OCI-LY7 (cell line): ENCODE results near the gene FAM234B. TPM values are rescaled to one million over a fixed set of nuclear protein-coding genes. Genes with fewer than 3 reads are reported as not detected.

Experiments used
- BruUV-seq: library from RNA; stranded (reverse); fragments of 400-500 nt; replicated peaks from 2 replicates; lab custom pipeline; 2021; lab: Mats Ljungman, UMichigan
- CTCF ChIA-PET: fragments of 300-600 bp; sonication (Branson Sonifier 250); formaldehyde crosslinking; loops from one replicate; lab custom pipeline; 2022; ENCODE audit warnings: antibody characterized with exemption; ENCODE audit not compliant: unreplicated experiment; lab: Charles Lee
- POLR2A ChIA-PET: fragments of 300-600 bp; sonication (Branson Sonifier 250); formaldehyde crosslinking; loops from one replicate; lab custom pipeline; 2022; ENCODE audit warnings: antibody characterized with exemption; lab: Charles Lee
- DNase-seq: peaks from one replicate; pipeline ENCODE4 v3.0.0-alpha.2; 2015; ENCODE audit warnings: low spot score
- H2AFZ ChIP-seq: fragments of 200-600 bp; sonication (generic), shearing (Covaris generic); 2 replicates; pipeline ENCODE4 v1.6.1; 2014; ENCODE audit warnings: mild to moderate bottlenecking, antibody characterized with exemption, low read length, moderate library complexity
- H3K27ac ChIP-seq: fragments of 200-600 bp; sonication (generic); 2 replicates; pipeline ENCODE4 v1.5.1; 2014; ENCODE audit warnings: mixed run types, low read depth, mild to moderate bottlenecking, moderate library complexity, low read length, inconsistent platforms; ENCODE audit not compliant: poor library complexity, severe bottlenecking
- H3K36me3 ChIP-seq: fragments of 200-600 bp; sonication (generic); 2 replicates; pipeline ENCODE4 v1.6.1; 2014; ENCODE audit warnings: mild to moderate bottlenecking, antibody characterized with exemption, low read length, moderate library complexity, mixed read lengths; ENCODE audit not compliant: insufficient read depth
- H3K4me1 ChIP-seq: fragments of 200-600 bp; sonication (generic); 2 replicates; pipeline ENCODE4 v1.5.1; 2014; ENCODE audit warnings: mild to moderate bottlenecking, low read length; ENCODE audit not compliant: insufficient read depth, poor library complexity, severe bottlenecking
- H3K4me2 ChIP-seq: fragments of 200-600 bp; sonication (generic); 2 replicates; pipeline ENCODE4 v1.6.1; 2014; ENCODE audit warnings: mild to moderate bottlenecking, low read length
- H3K4me3 ChIP-seq: fragments of 200-600 bp; sonication (generic); 2 replicates; pipeline ENCODE4 v1.5.1; 2014; ENCODE audit warnings: mild to moderate bottlenecking, low read depth, low read length; ENCODE audit not compliant: poor library complexity, severe bottlenecking
- H3K79me2 ChIP-seq: fragments of 200-600 bp; sonication (generic); 2 replicates; pipeline ENCODE4 v1.6.1; 2016; ENCODE audit warnings: low read depth, mild to moderate bottlenecking, low read length, moderate library complexity, mixed read lengths; ENCODE audit not compliant: insufficient read depth
- H3K9me2 ChIP-seq: fragments of 200-600 bp; sonication (generic); 2 replicates; pipeline ENCODE4 v1.6.1; 2016; ENCODE audit warnings: mild to moderate bottlenecking, low read length, mixed read lengths; ENCODE audit not compliant: insufficient read depth
- H3K9me3 ChIP-seq: fragments of 200-600 bp; sonication (generic); 2 replicates; pipeline ENCODE4 v1.6.1; 2014; ENCODE audit warnings: mild to moderate bottlenecking, mixed run types, low read length, mixed read lengths
- H4K20me1 ChIP-seq: fragments of 200-600 bp; sonication (generic); 2 replicates; pipeline ENCODE4 v1.6.1; 2014; ENCODE audit warnings: mild to moderate bottlenecking, antibody characterized with exemption, low read length, moderate library complexity, mixed read lengths; ENCODE audit not compliant: insufficient read depth
- EZH2phosphoT487 ChIP-seq: fragments of 200-600 bp; sonication (generic); IDR thresholded peaks from 2 replicates; pipeline ENCODE4 v1.6.1; 2018; ENCODE audit warnings: low read depth, borderline replicate concordance, mild to moderate bottlenecking, mixed run types, antibody characterized with exemption, low read length, moderate library complexity, mixed read lengths
- intact Hi-C: fragments of 100-400 bp; cut with micrococcal nuclease; formaldehyde crosslinking; loops from one replicate; pipeline ENCODE4 v1.10.0; 2022; ENCODE audit not compliant: unreplicated experiment
- total RNA-seq, 2 experiments: library from RNA; depleted of rRNA in 1 of 2; stranded (reverse); fragments of >200 nt in 1 of 2; shearing (Covaris generic) in 1 of 2; gene quantifications; 2 replicates each; pipeline ENCODE4 v1.2.3, GENCODE V29; 2014 to 2022
- TF ChIP-seq, protein P1 (sequence below): fragments of 200-600 bp; sonication (generic); conservative IDR thresholded peaks from 2 replicates; pipeline ENCODE4 v1.5.1; 2014; ENCODE audit warnings: mild to moderate bottlenecking, antibody characterized with exemption, low read length, moderate library complexity, mixed read lengths

FAM234B gene
- total RNA-seq, 2 experiments from 2014 or later = 4.7 to 7.0 TPM

DNA sequence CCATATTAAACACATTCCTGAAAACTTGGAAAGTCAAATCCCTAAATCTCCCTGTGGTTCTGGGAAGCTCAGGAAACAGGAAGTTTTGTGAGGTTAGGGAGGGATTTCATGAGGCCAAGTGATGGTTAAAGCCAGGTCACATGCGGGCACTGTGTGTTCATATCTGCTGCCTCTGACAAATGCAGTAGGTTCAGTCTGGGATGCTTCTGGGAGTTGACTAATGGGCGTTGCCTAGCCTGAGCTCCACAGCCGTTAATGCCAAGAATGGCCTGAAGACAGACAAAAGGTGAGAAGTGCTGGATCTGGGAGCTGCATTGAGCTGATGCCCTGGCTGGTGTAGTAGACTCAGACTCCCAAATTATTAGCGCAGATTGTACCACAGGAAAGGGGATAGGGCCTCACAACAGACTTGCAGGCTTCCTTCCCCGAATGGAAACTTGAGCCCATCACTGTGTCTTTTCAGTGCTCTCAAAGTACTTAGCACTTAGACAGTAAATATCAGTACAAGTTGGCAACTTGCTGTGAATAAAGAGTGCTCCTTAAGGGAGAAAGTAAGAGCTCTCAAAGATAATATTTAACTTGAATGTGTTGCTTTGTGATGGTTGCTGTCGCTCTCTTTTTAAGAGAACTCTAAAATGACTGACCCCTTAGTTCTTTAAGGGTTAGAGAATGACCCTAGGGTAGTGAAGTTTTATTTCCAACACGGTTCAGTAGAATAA lies 41.9 kb downstream of the FAM234B start:
- intact Hi-C loops = no loop called here

DNA sequence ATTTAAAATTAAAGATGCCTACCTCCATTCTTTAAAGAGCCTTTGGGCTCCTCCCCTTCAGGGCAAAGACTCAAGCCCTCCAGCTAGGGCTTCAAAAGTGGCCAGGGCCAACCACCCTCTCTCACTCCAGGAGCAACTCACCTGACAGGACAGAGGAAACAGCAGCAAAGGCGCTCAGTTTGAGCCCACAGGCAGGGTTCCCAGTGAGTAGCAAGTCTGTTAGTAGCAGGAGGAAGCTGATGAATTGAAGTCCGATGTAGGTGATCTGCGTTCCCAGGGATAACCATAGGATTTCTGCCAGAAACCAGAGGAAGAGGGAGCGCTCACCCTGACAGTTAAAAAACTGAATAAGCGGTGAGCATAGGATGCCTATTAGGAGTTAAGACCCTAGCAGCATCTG lies 43.6 kb downstream of the FAM234B start:
- intact Hi-C loops = no loop called here
- Histone ChIP-seq H3K4me1 (peaks cover 5% of the 10 kb centered on the region), H3K4me2 (no peak overlapping the region), H3K4me3 (no peak overlapping the region), H3K9me2 (no peaks in the 10 kb centered on the region; the same call in 1 of the 2 replicates), H3K79me2 (no peaks in the 10 kb centered on the region), H4K20me1 (no peaks in the 10 kb centered on the region), H3K36me3 (no peaks in the 10 kb centered on the region), H3K9me3 (no peaks in the 10 kb centered on the region), H2AFZ (no peak overlapping the region), H3K27ac (no peak overlapping the region)
- no TSS peak for BruUV-seq
- CTCF ChIA-PET = no interaction called here
- POLR2A ChIA-PET = no interaction called here
- no peak for TF ChIP-seq EZH2phosphoT487
- TF ChIP-seq, protein P1, sequence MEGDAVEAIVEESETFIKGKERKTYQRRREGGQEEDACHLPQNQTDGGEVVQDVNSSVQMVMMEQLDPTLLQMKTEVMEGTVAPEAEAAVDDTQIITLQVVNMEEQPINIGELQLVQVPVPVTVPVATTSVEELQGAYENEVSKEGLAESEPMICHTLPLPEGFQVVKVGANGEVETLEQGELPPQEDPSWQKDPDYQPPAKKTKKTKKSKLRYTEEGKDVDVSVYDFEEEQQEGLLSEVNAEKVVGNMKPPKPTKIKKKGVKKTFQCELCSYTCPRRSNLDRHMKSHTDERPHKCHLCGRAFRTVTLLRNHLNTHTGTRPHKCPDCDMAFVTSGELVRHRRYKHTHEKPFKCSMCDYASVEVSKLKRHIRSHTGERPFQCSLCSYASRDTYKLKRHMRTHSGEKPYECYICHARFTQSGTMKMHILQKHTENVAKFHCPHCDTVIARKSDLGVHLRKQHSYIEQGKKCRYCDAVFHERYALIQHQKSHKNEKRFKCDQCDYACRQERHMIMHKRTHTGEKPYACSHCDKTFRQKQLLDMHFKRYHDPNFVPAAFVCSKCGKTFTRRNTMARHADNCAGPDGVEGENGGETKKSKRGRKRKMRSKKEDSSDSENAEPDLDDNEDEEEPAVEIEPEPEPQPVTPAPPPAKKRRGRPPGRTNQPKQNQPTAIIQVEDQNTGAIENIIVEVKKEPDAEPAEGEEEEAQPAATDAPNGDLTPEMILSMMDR = no peak
- DNase-seq = no peak

More for the DNA sequence above, 41.9 kb downstream of the FAM234B start:
- H3K36me3 ChIP-seq = no peaks in the 10 kb centered on the region
- BruUV-seq = no TSS peak
- ChIA-PET POLR2A (interaction anchor here (0.5 to 0.6 kb wide), 2 partner anchors 9 to 886 kb away, joined by 3 read pairs; no protein-coding TSS in a partner anchor), CTCF (no interaction called here)
- peaks cover 5% of the 10 kb centered on the region for H3K4me1 ChIP-seq
- H2AFZ ChIP-seq = no peak overlapping the region
- H3K79me2 ChIP-seq = no peaks in the 10 kb centered on the region
- no peak overlapping the region for H3K4me2 ChIP-seq
- H3K9me2 ChIP-seq = no peaks in the 10 kb centered on the region; the same call in 1 of the 2 replicates
- TF ChIP-seq EZH2phosphoT487 = no peak
- TF ChIP-seq, protein P1 = no peak
- no peak overlapping the region for H3K4me3 ChIP-seq
- no peak for DNase-seq
- no peak overlapping the region for H3K27ac ChIP-seq
- H3K9me3 ChIP-seq = no peaks in the 10 kb centered on the region
- H4K20me1 ChIP-seq = no peaks in the 10 kb centered on the region

DNA sequence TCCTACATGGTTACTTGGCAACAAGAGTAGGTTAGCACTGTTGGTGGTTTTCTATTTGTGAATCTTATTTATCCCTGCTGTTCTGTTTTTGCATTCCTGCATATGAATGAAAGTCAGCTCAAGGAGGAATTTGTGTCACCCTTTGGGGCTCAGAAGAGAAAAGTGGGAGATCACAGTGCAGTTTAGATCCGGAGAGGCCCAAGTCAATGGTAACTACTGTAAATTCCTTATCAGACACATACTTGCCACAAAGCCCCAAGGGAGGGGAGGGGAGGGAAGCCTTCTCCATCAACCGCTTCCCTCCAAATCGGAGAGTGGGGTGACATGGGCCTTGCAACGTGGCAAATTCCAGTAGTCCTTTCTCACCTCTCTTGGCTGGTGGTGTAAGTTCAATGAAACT lies 44.3 kb downstream of the FAM234B start:
- CTCF ChIA-PET = no interaction called here
- intact Hi-C loops = no loop called here
- H3K36me3 ChIP-seq = no peaks in the 10 kb centered on the region
- no peaks in the 10 kb centered on the region for H3K79me2 ChIP-seq
- no peaks in the 10 kb centered on the region for H4K20me1 ChIP-seq
- H3K4me2 ChIP-seq = no peak overlapping the region
- POLR2A ChIA-PET = no interaction called here
- no peak for DNase-seq
- TF ChIP-seq, protein P1 = no peak
- TF ChIP-seq EZH2phosphoT487 = no peak
- no TSS peak for BruUV-seq
- no peak overlapping the region for H2AFZ ChIP-seq
- H3K9me2 ChIP-seq = no peaks in the 10 kb centered on the region; the same call in 1 of the 2 replicates
- H3K4me1 ChIP-seq = peaks cover 5% of the 10 kb centered on the region
- H3K4me3 ChIP-seq = no peak overlapping the region
- H3K9me3 ChIP-seq = no peaks in the 10 kb centered on the region
- H3K27ac ChIP-seq = no peak overlapping the region
